ENCODE measurements around the gene CHSY1.

The CHSY1 gene

GRCh38 chr15:101148881-101149664 is 102.8 kb downstream of the CHSY1 start:
- WGBS (ENCODE audit: extremely low coverage, insufficient coverage, insufficient read length): no CpG with 5 or more reads among the region's 13 CpGs
- H3K4me3 ChIP-seq (ENCODE audit: low read depth, low read length): no peak overlapping the region
- H3K79me2 ChIP-seq (ENCODE audit: control insufficient read depth, insufficient read depth, low read length, poor library complexity): peaks cover 4% of the 10 kb centered on the region
- peak overlapping the region; percentile 77 for H3K18ac ChIP-seq (ENCODE audit: low read length)
- no peaks in the 10 kb centered on the region for H3K27me3 ChIP-seq (ENCODE audit: insufficient read depth, low read length)
- no peak overlapping the region for H3K9ac ChIP-seq (ENCODE audit: low read length)
- H2AK5ac ChIP-seq (ENCODE audit: low read length): peak overlapping the region; percentile 77
- peaks cover 11 to 20% of the 10 kb centered on the region in 2 experiments for H3K4me1 ChIP-seq (ENCODE audit: control insufficient read depth in 1 of 2, insufficient read depth in 2 of 2, low read length in 2 of 2)
- peak overlapping the region; percentile 89 for H2BK12ac ChIP-seq (ENCODE audit: low read length)
- H2BK5ac ChIP-seq (ENCODE audit: low read depth, low read length, poor library complexity): peak overlapping the region; percentile 82
- H3K14ac ChIP-seq (ENCODE audit: low read length): peak overlapping the region; percentile 74
- no peak overlapping the region for H3K23ac ChIP-seq (ENCODE audit: low read length)
- peaks cover 10% of the 10 kb centered on the region for H3K79me1 ChIP-seq (ENCODE audit: low read length)
- no peaks in the 10 kb centered on the region for H3K36me3 ChIP-seq (ENCODE audit: control insufficient read depth in 1 of 2, insufficient read depth in 2 of 2, low read length in 2 of 2)
- peak overlapping the region; percentile 48 for H3K27ac ChIP-seq (ENCODE audit: low read depth, low read length)
- peak overlapping the region; percentile 14 for H4K12ac ChIP-seq (ENCODE audit: low read depth, low read length)
- peak overlapping the region; percentile 72 for H3K4ac ChIP-seq (ENCODE audit: low read depth, low read length)
- H3K4me2 ChIP-seq (ENCODE audit: low read length): no peak overlapping the region
- peaks cover 4% of the 10 kb centered on the region for H3K9me3 ChIP-seq (ENCODE audit: insufficient read depth, low read depth, low read length)
- H2AFZ ChIP-seq (ENCODE audit: insufficient read depth, low read length, poor library complexity): peak overlapping the region; percentile 52
- H4K91ac ChIP-seq (ENCODE audit: low read depth, low read length): peak overlapping the region; percentile 92
- no peak for DNase-seq
- H2BK120ac ChIP-seq (ENCODE audit: insufficient read depth, low read length, poor library complexity): peak overlapping the region; percentile 89
- peak overlapping the region; percentile 59 for H4K8ac ChIP-seq (ENCODE audit: low read depth, low read length)

- H3K23ac ChIP-seq (ENCODE audit: low read length): no peak overlapping the region
- no peak overlapping the region for H3K4ac ChIP-seq (ENCODE audit: low read depth, low read length)
- H2BK12ac ChIP-seq (ENCODE audit: low read length): peak overlapping the region; percentile 89
- no peak overlapping the region for H3K4me2 ChIP-seq (ENCODE audit: low read length)
- peak overlapping the region; percentile 92 for H4K91ac ChIP-seq (ENCODE audit: low read depth, low read length)
- H3K4me1 ChIP-seq (ENCODE audit: control insufficient read depth in 1 of 2, insufficient read depth in 2 of 2, low read length in 2 of 2): peaks cover 11 to 20% of the 10 kb centered on the region in 2 experiments
- no CpG with 5 or more reads among the region's 17 CpGs for WGBS (ENCODE audit: extremely low coverage, insufficient coverage, insufficient read length)
- H3K9me3 ChIP-seq (ENCODE audit: insufficient read depth, low read depth, low read length): no peaks in the 10 kb centered on the region
- H4K12ac ChIP-seq (ENCODE audit: low read depth, low read length): no peak overlapping the region
- H3K79me2 ChIP-seq (ENCODE audit: control insufficient read depth, insufficient read depth, low read length, poor library complexity): peaks cover 4% of the 10 kb centered on the region
- H2BK5ac ChIP-seq (ENCODE audit: low read depth, low read length, poor library complexity): peak overlapping the region; percentile 82
- DNase-seq: no peak
- H3K14ac ChIP-seq (ENCODE audit: low read length): peak overlapping the region; percentile 74
- no peak overlapping the region for H3K9ac ChIP-seq (ENCODE audit: low read length)
- H3K18ac ChIP-seq (ENCODE audit: low read length): peak overlapping the region; percentile 77
- peak overlapping the region; percentile 77 for H2AK5ac ChIP-seq (ENCODE audit: low read length)
- no peaks in the 10 kb centered on the region for H3K27me3 ChIP-seq (ENCODE audit: insufficient read depth, low read length)
- H4K8ac ChIP-seq (ENCODE audit: low read depth, low read length): no peak overlapping the region
- H3K36me3 ChIP-seq (ENCODE audit: control insufficient read depth in 1 of 2, insufficient read depth in 2 of 2, low read length in 2 of 2): no peaks in the 10 kb centered on the region
- H3K4me3 ChIP-seq (ENCODE audit: low read depth, low read length): no peak overlapping the region
- no peak overlapping the region for H3K27ac ChIP-seq (ENCODE audit: low read depth, low read length)
- H2BK120ac ChIP-seq (ENCODE audit: insufficient read depth, low read length, poor library complexity): peak overlapping the region; percentile 89
- H2AFZ ChIP-seq (ENCODE audit: insufficient read depth, low read length, poor library complexity): no peak overlapping the region
- H3K79me1 ChIP-seq (ENCODE audit: low read length): peaks cover 10% of the 10 kb centered on the region
Observed at GRCh38 chr15:101148166-101148880, 103.5 kb downstream of the CHSY1 start.

- Histone ChIP-seq H4K12ac (ENCODE audit: low read depth, low read length) (no peak overlapping the region), H3K36me3 (ENCODE audit: control insufficient read depth in 1 of 2, insufficient read depth in 2 of 2, low read length in 2 of 2) (no peaks in the 10 kb centered on the region), H2AFZ (ENCODE audit: insufficient read depth, low read length, poor library complexity) (no peak overlapping the region), H2BK5ac (ENCODE audit: low read depth, low read length, poor library complexity) (no peak overlapping the region), H3K9ac (ENCODE audit: low read length) (no peak overlapping the region), H4K8ac (ENCODE audit: low read depth, low read length) (no peak overlapping the region), H3K27me3 (ENCODE audit: insufficient read depth, low read length) (no peaks in the 10 kb centered on the region), H3K4ac (ENCODE audit: low read depth, low read length) (no peak overlapping the region), H3K27ac (ENCODE audit: low read depth, low read length) (no peak overlapping the region), H3K4me2 (ENCODE audit: low read length) (no peak overlapping the region), H3K14ac (ENCODE audit: low read length) (no peak overlapping the region), H3K18ac (ENCODE audit: low read length) (no peak overlapping the region), H3K4me1 (ENCODE audit: control insufficient read depth in 1 of 2, insufficient read depth in 2 of 2, low read length in 2 of 2) (peaks cover 11 to 20% of the 10 kb centered on the region in 2 experiments), H3K79me1 (ENCODE audit: low read length) (peaks cover 10% of the 10 kb centered on the region), H2BK120ac (ENCODE audit: insufficient read depth, low read length, poor library complexity) (no peak overlapping the region), H3K9me3 (ENCODE audit: insufficient read depth, low read depth, low read length) (no peaks in the 10 kb centered on the region), H3K23ac (ENCODE audit: low read length) (no peak overlapping the region), H4K91ac (ENCODE audit: low read depth, low read length) (no peak overlapping the region), H3K79me2 (ENCODE audit: control insufficient read depth, insufficient read depth, low read length, poor library complexity) (peaks cover 4% of the 10 kb centered on the region), H3K4me3 (ENCODE audit: low read depth, low read length) (no peak overlapping the region), H2BK12ac (ENCODE audit: low read length) (no peak overlapping the region), H2AK5ac (ENCODE audit: low read length) (no peak overlapping the region)
- no CpG with 5 or more reads among the region's 5 CpGs for WGBS (ENCODE audit: extremely low coverage, insufficient coverage, insufficient read length)
- no peak for DNase-seq
Observed at GRCh38 chr15:101147181-101147580, 104.7 kb downstream of the CHSY1 start.

- no peak overlapping the region for H3K18ac ChIP-seq (ENCODE audit: low read length)
Observed at GRCh38 chr15:101146118-101146702, 105.6 kb downstream of the CHSY1 start.

More at GRCh38 chr15:101146118-101146702, 105.6 kb downstream of the CHSY1 start:
- Histone ChIP-seq H4K91ac (ENCODE audit: low read depth, low read length) (no peak overlapping the region), H4K12ac (ENCODE audit: low read depth, low read length) (no peak overlapping the region), H3K79me2 (ENCODE audit: control insufficient read depth, insufficient read depth, low read length, poor library complexity) (peaks cover 4% of the 10 kb centered on the region), H3K27me3 (ENCODE audit: insufficient read depth, low read length) (no peaks in the 10 kb centered on the region), H3K79me1 (ENCODE audit: low read length) (peaks cover 10% of the 10 kb centered on the region), H2BK5ac (ENCODE audit: low read depth, low read length, poor library complexity) (no peak overlapping the region), H4K8ac (ENCODE audit: low read depth, low read length) (no peak overlapping the region), H2BK120ac (ENCODE audit: insufficient read depth, low read length, poor library complexity) (no peak overlapping the region), H3K9ac (ENCODE audit: low read length) (no peak overlapping the region), H3K4me2 (ENCODE audit: low read length) (no peak overlapping the region), H3K4me3 (ENCODE audit: low read depth, low read length) (no peak overlapping the region), H3K27ac (ENCODE audit: low read depth, low read length) (no peak overlapping the region), H3K4ac (ENCODE audit: low read depth, low read length) (no peak overlapping the region), H3K23ac (ENCODE audit: low read length) (no peak overlapping the region), H3K14ac (ENCODE audit: low read length) (no peak overlapping the region), H3K9me3 (ENCODE audit: insufficient read depth, low read depth, low read length) (no peaks in the 10 kb centered on the region), H3K4me1 (ENCODE audit: control insufficient read depth in 1 of 2, insufficient read depth in 2 of 2, low read length in 2 of 2) (peaks cover 10 to 18% of the 10 kb centered on the region in 2 experiments), H2BK12ac (ENCODE audit: low read length) (no peak overlapping the region), H3K36me3 (ENCODE audit: control insufficient read depth in 1 of 2, insufficient read depth in 2 of 2, low read length in 2 of 2) (no peaks in the 10 kb centered on the region), H2AK5ac (ENCODE audit: low read length) (no peak overlapping the region), H2AFZ (ENCODE audit: insufficient read depth, low read length, poor library complexity) (no peak overlapping the region)
- WGBS (ENCODE audit: extremely low coverage, insufficient coverage, insufficient read length): no CpG with 5 or more reads among the region's 8 CpGs
- no peak for DNase-seq

All from trophoblast cell (in vitro differentiated cells and primary cell).